Activated CD8-positive, alpha-beta memory T cell treated with anti-CD3 and anti-CD28 coated beads, Interleukin-2, amount 50 U/mL, for 1 hour (primary cell): ENCODE results near the gene NRDE2.
"Not testable (repeated sequence)": the region's sequence is repeated elsewhere in the genome, so short reads cannot be mapped to it uniquely, and the experiment has no call there.

Experiments
- DNase-seq: peaks from one replicate; pipeline ENCODE4 v3.0.0-alpha.2; 2020; ENCODE audit errors: extremely low read depth

The NRDE2 gene

GRCh38 chr14:90344331-90345238, 12.8 kb upstream of the NRDE2 start:
- no peak for DNase-seq

GRCh38 chr14:90342327-90342726, 10.6 kb upstream of the NRDE2 start:
- DNase-seq, result no peak

GRCh38 chr14:90341784-90342183, 10.0 kb upstream of the NRDE2 start:
- DNase-seq, result no peak

GRCh38 chr14:90341232-90341631, 9.5 kb upstream of the NRDE2 start:
- not testable (repeated sequence) for DNase-seq

- DNase-seq, result no peak
Observed at GRCh38 chr14:90336985-90337384, 5.2 kb upstream of the NRDE2 start.

- DNase-seq, result no peak
Observed at GRCh38 chr14:90336401-90336800, 4.7 kb upstream of the NRDE2 start.

GRCh38 chr14:90332271-90332584, 487 bp upstream of the NRDE2 start:
- no peak for DNase-seq

GRCh38 chr14:90330203-90331196, 1.2 kb downstream of the NRDE2 start:
- DNase-seq, result no peak

GRCh38 chr14:90321891-90322290, 9.8 kb downstream of the NRDE2 start:
- DNase-seq, result no peak

- DNase-seq, result no peak
Observed at GRCh38 chr14:90319634-90320541, 11.9 kb downstream of the NRDE2 start.

GRCh38 chr14:90319173-90319572, 12.6 kb downstream of the NRDE2 start:
- DNase-seq, result no peak

- DNase-seq, result no peak
Observed at GRCh38 chr14:90318016-90318415, 13.7 kb downstream of the NRDE2 start.

- DNase-seq, result no peak
Observed at GRCh38 chr14:90317286-90317685, 14.5 kb downstream of the NRDE2 start.

- no peak for DNase-seq
Observed at GRCh38 chr14:90308561-90308960, 23.2 kb downstream of the NRDE2 start.

GRCh38 chr14:90305176-90305601, 26.6 kb downstream of the NRDE2 start:
- DNase-seq, result no peak

GRCh38 chr14:90304502-90304901, 27.2 kb downstream of the NRDE2 start:
- no peak for DNase-seq

GRCh38 chr14:90303473-90303872, 28.3 kb downstream of the NRDE2 start:
- no peak for DNase-seq

GRCh38 chr14:90302529-90303303, 29.0 kb downstream of the NRDE2 start:
- no peak for DNase-seq

GRCh38 chr14:90301668-90302090, 30.1 kb downstream of the NRDE2 start:
- DNase-seq, result no peak

GRCh38 chr14:90301122-90301521, 30.6 kb downstream of the NRDE2 start:
- no peak for DNase-seq

GRCh38 chr14:90300611-90301047, 31.1 kb downstream of the NRDE2 start:
- DNase-seq, result no peak
